Duodenal mucosa (tissue), 2 donors: ENCODE results near the gene LCE3E.

Source experiments
- H3K27ac ChIP-seq: one replicate; pipeline ENCODE4 v1.7.0; 2013; ENCODE audit warnings: low read depth, low read length
- H3K27me3 ChIP-seq, 2 donors: one replicate each; pipeline ENCODE4 v1.7.0; 2013; ENCODE audit warnings: low read length in 2 of 2, control low read depth in 1 of 2; ENCODE audit not compliant: insufficient read depth in 2 of 2, control insufficient read depth in 1 of 2
- H3K36me3 ChIP-seq, 2 donors: one replicate each; pipeline ENCODE4 v1.7.0; 2013; ENCODE audit warnings: low read length in 2 of 2, control low read depth in 1 of 2; ENCODE audit not compliant: insufficient read depth in 2 of 2, control insufficient read depth in 1 of 2
- H3K4me1 ChIP-seq, 2 donors: one replicate each; pipeline ENCODE4 v1.7.0; 2013; ENCODE audit warnings: low read length in 2 of 2, control low read depth in 1 of 2; ENCODE audit not compliant: insufficient read depth in 2 of 2, control insufficient read depth in 1 of 2
- H3K4me3 ChIP-seq, 2 donors: one replicate each; pipeline ENCODE4 v1.7.0; 2013; ENCODE audit warnings: low read length in 2 of 2, low read depth in 1 of 2
- H3K9ac ChIP-seq, 2 donors: one replicate each; pipeline ENCODE4 v1.7.0; 2013; ENCODE audit warnings: low read length in 2 of 2, low read depth in 1 of 2
- H3K9me3 ChIP-seq, 2 donors: one replicate each; pipeline ENCODE4 v1.7.0; 2013; ENCODE audit warnings: low read length in 2 of 2, control low read depth in 1 of 2; ENCODE audit not compliant: control insufficient read depth in 1 of 2

The LCE3E gene

GRCh38 chr1:152519851-152520250 lies 46.7 kb downstream of the LCE3E start:
- H3K36me3 ChIP-seq = no peaks in the 10 kb centered on the region
- no peak overlapping the region for H3K27ac ChIP-seq

GRCh38 chr1:152517237-152517811 lies 49.3 kb downstream of the LCE3E start:
- Histone ChIP-seq H3K27me3 (peaks cover 11 to 22% of the 10 kb centered on the region in 2 donors), H3K9ac (no peak overlapping the region), H3K36me3 (no peaks in the 10 kb centered on the region), H3K4me3 (no peak overlapping the region), H3K27ac (no peak overlapping the region), H3K4me1 (peaks cover 9 to 14% of the 10 kb centered on the region in 2 donors), H3K9me3 (no peaks in the 10 kb centered on the region)

More at GRCh38 chr1:152519851-152520250, 46.7 kb downstream of the LCE3E start:
- Histone ChIP-seq H3K9ac (no peak overlapping the region), H3K4me3 (no peak overlapping the region), H3K9me3 (peaks cover 0 to 3% of the 10 kb centered on the region in 2 donors), H3K4me1 (peaks cover 9 to 14% of the 10 kb centered on the region in 2 donors), H3K27me3 (peaks cover 6 to 11% of the 10 kb centered on the region in 2 donors)

GRCh38 chr1:152516082-152516481 lies 50.5 kb downstream of the LCE3E start:
- peak overlapping the region in 1 of 2 donors; percentile 37 for H3K4me3 ChIP-seq

More at GRCh38 chr1:152516082-152516481, 50.5 kb downstream of the LCE3E start:
- no peak overlapping the region for H3K9ac ChIP-seq
- H3K27me3 ChIP-seq = peaks cover 8 to 22% of the 10 kb centered on the region in 2 donors
- H3K27ac ChIP-seq = no peak overlapping the region
- H3K36me3 ChIP-seq = no peaks in the 10 kb centered on the region
- H3K9me3 ChIP-seq = no peaks in the 10 kb centered on the region
- peaks cover 9 to 14% of the 10 kb centered on the region in 2 donors for H3K4me1 ChIP-seq
